Kasumi-1 (cell line): ENCODE measurements around the gene RFTN1.
"Not testable (repeated sequence)": the region's sequence is repeated elsewhere in the genome, so short reads cannot be mapped to it uniquely, and the experiment has no call there.

Experiments
- DNase-seq, 2 experiments: peaks; one replicate each; lab custom pipeline; 2025; lab: John Stamatoyannopoulos, UW

Gene RFTN1

GRCh38 chr3:16326724-16327349 is 186.7 kb downstream of the RFTN1 start:
- no peak for DNase-seq

GRCh38 chr3:16325850-16326249 is 187.6 kb downstream of the RFTN1 start:
- no peak for DNase-seq

- DNase-seq: no peak
Measured at GRCh38 chr3:16323737-16324136, 189.8 kb downstream of the RFTN1 start.

- DNase-seq: no peak
Measured at GRCh38 chr3:16322189-16322588, 191.3 kb downstream of the RFTN1 start.

GRCh38 chr3:16320711-16321110 is 192.8 kb downstream of the RFTN1 start:
- DNase-seq: no peak

- no peak for DNase-seq
Measured at GRCh38 chr3:16319723-16320122, 193.8 kb downstream of the RFTN1 start.

- DNase-seq: peak; percentile 30 to 62
Measured at GRCh38 chr3:16319307-16319706, 194.2 kb downstream of the RFTN1 start.

GRCh38 chr3:16318176-16318575 is 195.3 kb downstream of the RFTN1 start:
- DNase-seq: no peak

- DNase-seq: no peak
Measured at GRCh38 chr3:16317561-16317945, 195.9 kb downstream of the RFTN1 start.

- DNase-seq: no peak
Measured at GRCh38 chr3:16316847-16317560, 196.5 kb downstream of the RFTN1 start.

- DNase-seq: no peak
Measured at GRCh38 chr3:16316396-16316795, 197.1 kb downstream of the RFTN1 start.

GRCh38 chr3:16315623-16316022 is 197.9 kb downstream of the RFTN1 start:
- no peak for DNase-seq

- DNase-seq: no peak
Measured at GRCh38 chr3:16313886-16314645, 199.4 kb downstream of the RFTN1 start.

GRCh38 chr3:16311960-16312451 is 201.5 kb downstream of the RFTN1 start:
- peak; percentile 92 to 96 for DNase-seq

- not testable (repeated sequence) for DNase-seq
Measured at GRCh38 chr3:16310486-16310885, 203.0 kb downstream of the RFTN1 start.

- DNase-seq: peak; percentile 72 to 87
Measured at GRCh38 chr3:16309558-16309957, 203.9 kb downstream of the RFTN1 start.

- DNase-seq: no peak
Measured at GRCh38 chr3:16308727-16309126, 204.8 kb downstream of the RFTN1 start.

- DNase-seq: no peak
Measured at GRCh38 chr3:16307832-16308531, 205.5 kb downstream of the RFTN1 start.

GRCh38 chr3:16305111-16305541 is 208.4 kb downstream of the RFTN1 start:
- no peak for DNase-seq

- no peak for DNase-seq
Measured at GRCh38 chr3:16304061-16305010, 209.2 kb downstream of the RFTN1 start.

- DNase-seq: peak; percentile 6 to 18
Measured at GRCh38 chr3:16303037-16303575, 210.4 kb downstream of the RFTN1 start.
